NCI-H1436 treated with DMSO at 0.1 percent for 48 hours (cell line): Measurements from ENCODE around the gene SRBD1.

ENCODE experiments used
- DNase-seq: peaks from one replicate; lab custom pipeline; 2025; lab: John Stamatoyannopoulos, UW

The SRBD1 gene

DNA sequence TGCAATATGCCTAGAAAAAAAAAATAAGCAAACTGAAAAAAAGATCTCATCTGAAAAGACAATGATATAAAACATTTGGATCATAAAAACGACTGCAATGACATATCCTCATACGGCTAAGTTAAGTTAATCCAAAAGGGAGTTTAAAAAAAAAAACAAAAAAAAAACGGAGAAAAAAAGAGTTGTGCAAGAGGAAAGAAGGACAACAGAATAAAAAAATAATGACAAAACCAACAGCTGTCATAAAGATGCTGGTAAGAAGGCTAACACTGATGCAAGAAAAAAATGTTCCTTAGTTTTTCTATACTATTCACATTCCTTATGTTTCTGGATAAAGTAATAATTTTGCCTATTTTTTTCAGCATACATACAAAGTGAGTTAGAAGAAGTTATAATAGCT lies 192.5 kb downstream of the SRBD1 start:
- DNase-seq: no peak

DNA sequence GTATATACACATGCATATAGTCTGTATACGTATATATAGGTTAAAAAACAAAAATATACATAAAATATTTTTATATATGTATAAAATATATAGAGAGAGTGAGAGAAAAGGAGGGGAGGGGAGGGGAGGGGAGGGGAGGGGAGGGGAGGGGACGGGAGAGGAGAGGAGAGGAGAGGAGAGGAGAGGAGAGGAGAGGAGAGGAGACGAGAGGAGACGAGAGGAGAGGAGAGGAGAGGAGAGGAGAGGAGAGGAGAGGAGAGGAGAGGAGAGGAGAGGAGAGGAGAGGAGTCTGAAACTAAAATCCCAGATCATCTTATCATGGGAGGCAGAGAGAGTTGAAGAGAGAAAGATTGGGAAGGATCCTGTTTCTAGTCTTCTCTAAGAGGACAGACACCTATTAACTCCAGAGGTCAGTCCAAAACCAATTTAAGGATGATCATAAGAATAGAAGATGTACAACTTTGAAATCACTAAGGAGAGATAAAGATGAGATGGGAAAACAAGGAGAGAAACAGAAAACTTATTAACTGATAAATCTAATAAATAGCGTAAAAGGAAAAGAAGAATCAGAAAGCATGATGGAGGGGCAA lies 195.4 kb downstream of the SRBD1 start:
- no peak for DNase-seq

DNA sequence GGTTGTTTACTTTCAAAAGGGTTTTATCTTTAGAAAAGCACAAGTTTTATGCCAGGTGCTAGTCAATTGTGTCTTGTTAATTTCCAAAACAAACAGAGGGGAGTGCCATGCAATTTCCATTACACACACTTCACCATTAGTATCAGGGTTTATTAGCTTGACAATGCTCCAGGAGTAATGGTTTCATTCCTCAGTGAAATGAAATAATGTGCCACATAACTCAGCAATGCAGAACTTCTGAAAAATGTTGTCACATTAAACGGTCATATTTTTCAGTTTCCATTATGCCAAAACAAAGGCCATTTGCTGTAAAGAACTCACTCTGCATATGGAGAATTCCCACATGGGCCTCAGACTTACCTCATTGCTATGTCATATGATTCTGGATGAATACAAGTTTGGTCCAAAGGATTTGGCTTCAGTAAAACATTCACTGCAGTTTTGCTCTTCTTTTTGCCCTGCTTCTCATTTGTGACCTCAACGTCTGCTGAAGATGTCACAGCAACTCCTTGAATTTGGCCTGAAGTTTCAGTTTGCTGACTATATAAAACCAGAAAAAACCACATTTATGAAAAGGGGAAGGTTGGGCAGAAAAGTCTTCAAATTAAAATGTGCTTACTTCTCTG lies 198.2 kb downstream of the SRBD1 start:
- DNase-seq: no peak

DNA sequence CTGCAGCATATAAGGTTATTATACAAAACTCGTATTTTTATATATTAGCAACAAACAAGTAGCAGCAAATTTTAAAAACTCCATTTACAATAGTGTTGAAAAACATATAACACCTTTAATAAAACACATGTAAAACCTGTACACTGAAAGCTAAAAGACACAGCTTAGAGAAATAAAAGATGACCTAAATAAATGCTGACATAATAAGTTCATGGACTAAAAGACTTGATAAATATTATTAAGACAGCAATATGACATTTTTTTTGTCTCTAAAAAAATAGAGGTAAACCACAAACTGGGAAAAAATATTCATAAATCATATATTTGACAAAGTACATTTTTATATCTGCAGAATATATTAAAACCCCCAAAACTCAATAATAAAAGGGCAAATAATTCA lies 201.4 kb downstream of the SRBD1 start:
- DNase-seq: no peak

DNA sequence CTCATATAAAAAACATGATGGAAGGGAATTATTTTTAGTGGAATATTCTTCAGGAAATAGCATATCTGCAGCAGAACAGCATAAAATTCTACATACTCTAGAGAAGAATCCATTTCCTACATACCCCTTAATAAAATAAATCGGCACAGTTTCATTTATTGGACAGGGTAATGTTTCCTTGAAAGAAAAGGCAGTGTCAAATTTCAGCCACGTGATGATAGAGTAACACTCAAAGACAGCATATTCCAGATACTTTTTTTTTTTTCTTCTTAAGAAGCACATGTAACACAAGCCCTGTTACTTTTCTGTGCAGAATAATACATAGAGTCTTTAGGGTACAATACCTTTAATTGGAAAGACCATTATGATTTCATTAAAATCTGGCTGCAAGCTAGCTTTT lies 204.4 kb downstream of the SRBD1 start:
- DNase-seq: no peak

DNA sequence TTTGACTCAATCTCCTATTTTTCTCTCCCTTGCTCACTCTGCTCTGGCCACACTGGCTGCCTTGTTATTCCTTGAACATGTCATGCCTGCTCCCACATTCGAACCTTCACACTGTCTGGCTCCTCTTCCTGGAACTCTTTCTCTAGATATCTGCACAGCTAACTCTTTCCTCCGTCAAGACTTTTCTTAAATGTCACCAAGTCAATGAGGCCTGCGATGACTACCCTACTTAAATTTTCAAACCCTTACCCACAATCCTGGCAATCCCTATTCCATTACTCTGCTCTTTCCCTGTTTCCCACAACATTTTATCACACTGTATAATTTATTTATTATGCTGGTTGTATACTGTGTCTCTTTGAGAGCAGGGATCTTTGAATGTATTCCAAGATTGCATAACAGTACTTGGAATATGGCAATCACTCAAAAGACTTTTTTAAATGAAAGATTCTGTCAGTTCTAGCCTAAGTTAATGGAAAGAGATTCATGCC lies 206.2 kb downstream of the SRBD1 start:
- DNase-seq: no peak

- DNase-seq: no peak
Measured at GRCh38 chr2:45403036-45403435, 208.0 kb downstream of the SRBD1 start.

DNA sequence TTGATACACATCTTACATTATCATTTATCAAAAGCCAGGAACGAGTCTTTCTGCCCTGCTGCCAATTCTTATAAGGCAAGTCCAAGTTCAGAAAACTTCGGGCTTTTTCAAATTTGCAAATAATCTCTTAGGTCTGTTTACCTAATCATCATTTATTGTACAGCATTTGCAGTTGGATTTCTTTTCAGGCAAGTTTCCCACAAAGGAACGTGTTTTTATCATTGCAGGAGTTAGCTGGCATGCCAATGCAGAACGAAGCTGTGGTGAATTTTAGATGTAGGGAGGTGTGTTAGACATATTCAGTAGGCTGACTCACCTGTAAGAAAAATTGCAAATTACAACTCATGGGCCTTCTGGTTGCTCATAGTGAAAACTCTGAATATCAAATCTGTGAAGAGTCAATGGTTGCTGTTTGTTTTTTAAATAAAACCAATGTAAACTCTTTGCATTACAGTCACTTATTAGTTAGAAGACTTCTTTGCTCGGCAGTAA lies 209.6 kb downstream of the SRBD1 start:
- DNase-seq: no peak

DNA sequence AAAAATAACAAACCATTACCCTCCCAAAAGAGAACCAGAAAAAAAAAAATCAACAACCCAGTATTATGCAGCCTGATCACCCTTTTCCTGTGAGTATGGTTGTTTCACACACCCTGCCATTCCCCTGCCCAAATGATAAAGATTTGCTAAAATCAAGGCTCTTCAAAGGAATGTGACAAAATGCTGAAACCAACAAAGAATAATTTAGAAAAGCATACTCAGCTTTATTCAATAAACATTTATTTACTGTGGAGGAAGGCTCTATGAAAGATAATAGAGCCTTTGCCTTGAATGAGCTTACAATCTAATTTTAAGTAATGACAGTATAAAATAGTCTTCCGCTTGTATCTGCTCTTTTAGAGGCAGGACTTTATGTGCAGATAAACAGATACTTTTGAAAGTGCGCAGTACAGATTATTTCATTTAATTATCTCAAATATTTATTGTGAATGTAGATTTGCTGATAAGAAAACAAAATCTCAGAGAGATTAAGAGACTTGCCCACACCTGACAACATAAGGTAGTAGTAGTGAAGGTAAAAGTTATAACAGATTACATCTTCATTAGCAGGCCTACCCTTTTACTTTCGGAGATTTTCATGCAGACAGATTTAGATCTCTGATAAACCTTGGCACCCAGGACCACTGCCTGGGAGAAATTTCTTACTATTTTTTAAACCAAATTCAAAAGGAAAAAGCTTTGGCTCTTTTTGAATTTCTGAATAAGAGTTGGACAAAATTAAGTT lies 211.9 kb downstream of the SRBD1 start:
- no peak for DNase-seq

DNA sequence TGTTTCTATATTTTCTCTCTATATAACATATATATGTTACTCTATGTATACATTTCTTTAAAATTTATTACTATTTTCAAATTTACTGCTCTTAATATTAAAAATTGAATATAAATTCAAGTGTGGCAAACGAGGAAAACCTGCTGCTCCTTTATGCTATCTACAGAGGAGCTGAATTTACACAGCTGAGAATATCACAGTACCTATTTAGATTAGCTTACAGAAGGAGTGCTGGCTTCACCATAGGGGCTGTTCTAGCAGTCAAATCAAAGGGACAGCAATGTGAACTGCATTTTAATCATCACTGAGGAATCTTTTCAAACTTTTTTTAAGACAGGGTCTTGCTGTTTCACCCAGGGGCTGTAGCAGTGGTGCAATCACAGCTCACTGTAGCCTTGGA lies 213.8 kb downstream of the SRBD1 start:
- DNase-seq: no peak

GRCh38 chr2:45396671-45397070 lies 214.4 kb downstream of the SRBD1 start:
- no peak for DNase-seq

- no peak for DNase-seq
Measured at GRCh38 chr2:45394842-45395241, 216.2 kb downstream of the SRBD1 start.

GRCh38 chr2:45394216-45394615 lies 216.9 kb downstream of the SRBD1 start:
- DNase-seq: no peak

DNA sequence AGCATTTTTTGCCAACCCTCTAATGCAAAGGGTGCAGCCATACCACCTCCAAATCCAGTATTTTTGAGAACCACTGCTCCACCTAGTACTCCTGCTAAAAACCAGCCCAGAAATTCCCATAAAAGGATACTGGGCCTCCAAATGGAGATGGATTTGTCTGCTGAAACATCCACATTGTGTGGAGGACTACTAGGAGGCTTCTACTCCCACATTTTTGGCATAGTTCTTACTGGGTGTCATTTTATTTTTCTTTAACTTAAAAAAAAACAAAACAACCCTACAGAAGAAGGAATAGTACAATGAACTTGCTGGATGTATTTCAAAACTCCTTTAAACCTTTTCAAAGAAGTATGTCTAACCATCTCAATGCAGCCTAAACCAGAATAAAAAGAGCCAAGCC lies 219.2 kb downstream of the SRBD1 start:
- no peak for DNase-seq

DNA sequence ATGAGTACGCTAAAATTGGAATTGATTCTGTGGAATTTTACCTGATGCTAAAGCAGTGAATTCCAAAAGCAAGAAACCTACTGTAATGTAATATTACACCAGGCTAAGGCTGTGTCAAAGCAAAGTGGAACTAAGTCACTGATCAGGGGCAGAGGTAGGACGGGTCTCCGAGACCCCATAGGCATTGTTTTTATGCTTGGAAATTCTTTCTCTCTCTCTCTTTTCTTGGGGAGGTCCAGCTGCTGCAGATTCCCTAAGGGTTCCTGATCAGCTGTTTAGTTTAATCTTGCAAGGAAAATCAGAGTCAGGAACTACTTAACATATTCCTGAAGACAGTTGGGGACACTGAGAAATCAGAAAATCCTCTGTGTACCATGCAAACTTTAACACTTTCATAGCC lies 220.2 kb downstream of the SRBD1 start:
- DNase-seq: no peak

GRCh38 chr2:45390441-45390840 lies 220.6 kb downstream of the SRBD1 start:
- no peak for DNase-seq

DNA sequence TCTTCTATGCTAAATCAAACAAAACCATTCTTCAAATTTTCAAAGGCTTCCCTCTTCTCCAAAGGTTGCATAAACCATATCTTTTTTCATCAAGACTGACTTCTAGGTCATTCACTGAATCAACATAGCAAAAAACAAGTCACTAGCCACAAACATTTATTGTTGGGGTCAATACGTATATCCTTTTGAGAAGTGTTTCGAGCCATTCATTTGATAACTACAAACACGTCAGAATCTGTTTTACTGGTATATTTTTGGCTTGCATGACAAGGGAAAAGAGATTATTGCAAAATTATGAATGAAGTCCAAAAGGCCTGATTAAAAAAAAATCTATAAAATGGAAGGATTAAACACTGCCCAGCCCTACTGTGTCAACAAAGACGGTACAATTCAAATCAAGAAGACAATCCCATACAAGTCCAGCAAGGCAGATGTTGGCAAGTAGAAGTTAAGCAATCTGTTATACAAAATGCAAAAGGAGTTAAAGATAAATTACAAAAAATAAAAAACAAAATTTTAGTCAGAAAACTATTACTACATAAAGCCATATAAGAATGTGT lies 222.4 kb downstream of the SRBD1 start:
- no peak for DNase-seq

DNA sequence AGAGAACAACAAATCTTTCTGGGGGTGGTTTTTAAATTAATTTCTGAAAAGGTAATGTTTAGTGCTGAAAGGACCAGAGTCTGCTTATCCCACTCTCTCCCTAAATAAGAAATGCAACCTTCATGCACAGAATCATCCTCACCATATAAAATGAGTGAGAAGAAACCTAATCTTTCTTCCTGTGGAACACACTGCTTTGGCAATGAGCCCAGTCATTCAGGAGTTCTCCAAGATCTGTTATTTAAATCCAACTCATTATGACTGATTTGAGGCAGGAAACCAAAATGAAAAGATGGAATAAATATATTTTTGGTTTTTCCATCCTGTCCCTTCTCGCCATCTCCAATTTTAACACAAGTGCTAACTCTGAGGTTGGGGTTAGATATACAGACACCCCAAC lies 228.3 kb downstream of the SRBD1 start:
- no peak for DNase-seq

DNA sequence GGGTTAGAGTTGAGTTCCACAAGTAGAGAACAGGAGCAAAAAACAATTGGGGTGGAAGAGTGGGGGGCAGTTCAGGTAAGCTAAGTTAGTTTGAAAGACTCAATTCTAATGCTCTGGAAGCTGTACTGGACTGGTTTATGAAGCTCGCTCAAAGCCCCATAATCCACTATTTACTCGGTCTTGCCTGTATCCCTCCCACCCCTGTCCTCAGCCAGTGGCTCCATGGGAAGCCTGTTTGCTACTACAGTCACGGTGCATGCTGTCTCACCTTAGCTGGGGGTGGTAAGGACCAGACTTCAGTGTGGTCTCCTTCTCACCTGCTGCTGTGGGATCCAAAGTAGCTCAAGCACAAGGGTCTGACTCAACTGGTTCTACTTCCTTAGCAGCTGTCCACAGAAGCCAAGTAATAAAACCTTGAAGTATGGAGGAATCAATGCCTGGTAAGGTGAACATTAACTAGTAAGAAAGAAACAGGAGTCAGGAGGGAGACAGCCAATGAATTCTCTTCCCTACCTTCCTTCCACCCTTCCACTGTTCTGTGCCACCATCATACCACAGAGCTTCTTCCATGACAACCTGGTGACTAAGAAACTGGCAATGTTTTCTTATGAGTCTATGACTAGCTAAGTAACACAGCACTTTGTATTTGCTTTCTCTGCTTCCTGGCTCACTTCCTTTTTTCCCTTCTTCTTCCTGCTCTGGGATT lies 230.8 kb downstream of the SRBD1 start:
- no peak for DNase-seq

- DNase-seq: no peak
Measured at GRCh38 chr2:45379399-45380087, 231.5 kb downstream of the SRBD1 start.

- DNase-seq: no peak
Measured at GRCh38 chr2:45373534-45373933, 237.5 kb downstream of the SRBD1 start.

- DNase-seq: no peak
Measured at GRCh38 chr2:45370369-45370768, 240.7 kb downstream of the SRBD1 start.
